ENCODE data around the gene MRPL3.
"Not testable (repeated sequence)": the region's sequence is repeated elsewhere in the genome, so short reads cannot be mapped to it uniquely, and the experiment has no call there.

Gene MRPL3

DNA sequence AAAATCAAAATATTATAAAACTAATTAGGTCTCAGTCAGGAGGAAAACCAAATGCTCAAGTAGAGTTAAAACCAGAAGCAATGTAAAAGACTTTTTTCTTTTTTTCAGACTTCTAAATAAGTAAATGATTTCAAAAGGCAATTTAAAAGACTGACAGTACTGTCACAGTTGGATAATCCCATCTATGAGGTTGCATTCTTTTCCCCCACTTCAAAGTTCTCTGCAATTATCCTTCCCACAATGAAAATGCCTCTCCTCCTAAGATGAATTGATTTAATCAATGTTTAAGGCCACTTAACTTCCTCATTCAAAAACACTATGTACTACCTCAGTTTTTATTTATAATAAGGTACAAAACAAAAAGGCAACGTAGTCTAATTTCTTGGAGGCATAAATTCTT is 8.1 kb downstream of the MRPL3 start:
- DNase-seq (ENCODE audit: low read depth): no peak

- peak; percentile 14 for DNase-seq (ENCODE audit: low read depth)
Measured at GRCh38 chr3:131491775-131492174, 11.0 kb downstream of the MRPL3 start.

GRCh38 chr3:131491084-131491483 is 11.7 kb downstream of the MRPL3 start:
- no peak for DNase-seq (ENCODE audit: low read depth)

- not testable (repeated sequence) for DNase-seq (ENCODE audit: low read depth)
Measured at GRCh38 chr3:131486545-131486944, 16.2 kb downstream of the MRPL3 start.

DNA sequence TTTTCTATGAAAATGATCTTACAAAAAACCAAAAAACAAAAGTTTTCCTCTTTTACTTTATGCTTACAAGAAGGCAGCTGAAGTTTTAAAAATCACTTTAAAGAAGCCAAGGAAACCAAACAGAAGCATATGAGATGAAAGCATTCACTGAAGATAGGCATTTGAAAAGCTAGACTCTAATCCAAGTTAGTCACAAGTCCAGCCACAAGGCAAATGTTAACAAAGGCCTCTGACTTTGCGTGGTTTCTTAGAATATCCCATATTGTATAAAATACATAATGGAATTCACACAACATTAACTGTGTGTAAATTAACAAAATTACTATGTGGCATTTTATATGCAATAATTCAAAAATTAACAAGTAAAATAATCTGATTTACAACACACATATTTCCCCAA is 17.7 kb downstream of the MRPL3 start:
- peak; percentile 50 for DNase-seq (ENCODE audit: low read depth)

DNA sequence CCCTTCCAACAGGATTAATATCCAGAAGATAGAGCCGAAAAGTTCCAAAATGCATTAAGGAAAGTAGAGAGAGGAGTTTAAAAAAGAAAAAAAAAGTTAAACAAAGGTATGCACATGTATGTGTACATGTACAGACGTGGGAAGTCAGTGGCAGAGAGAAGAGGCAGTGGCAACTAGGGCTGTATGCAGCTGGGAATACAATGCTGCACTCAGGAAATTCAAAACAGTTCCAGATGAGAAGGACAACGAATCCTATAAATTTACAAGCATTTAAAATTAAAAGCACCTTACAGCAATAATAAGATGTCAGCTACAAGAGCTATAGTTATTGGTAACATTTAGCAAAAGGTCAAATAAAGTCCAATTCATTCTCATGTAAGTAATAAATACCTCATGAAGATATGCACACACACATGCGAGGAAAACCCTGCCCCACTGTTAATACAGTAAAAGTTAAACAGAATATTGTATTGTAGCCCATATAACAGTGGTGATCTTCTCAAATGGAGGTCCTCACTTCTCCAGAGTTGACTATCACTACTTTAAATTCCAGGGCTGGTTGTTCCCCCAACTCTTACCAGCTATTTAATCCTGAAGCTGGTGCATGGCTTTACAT is 18.2 kb downstream of the MRPL3 start:
- DNase-seq (ENCODE audit: low read depth): no peak

DNA sequence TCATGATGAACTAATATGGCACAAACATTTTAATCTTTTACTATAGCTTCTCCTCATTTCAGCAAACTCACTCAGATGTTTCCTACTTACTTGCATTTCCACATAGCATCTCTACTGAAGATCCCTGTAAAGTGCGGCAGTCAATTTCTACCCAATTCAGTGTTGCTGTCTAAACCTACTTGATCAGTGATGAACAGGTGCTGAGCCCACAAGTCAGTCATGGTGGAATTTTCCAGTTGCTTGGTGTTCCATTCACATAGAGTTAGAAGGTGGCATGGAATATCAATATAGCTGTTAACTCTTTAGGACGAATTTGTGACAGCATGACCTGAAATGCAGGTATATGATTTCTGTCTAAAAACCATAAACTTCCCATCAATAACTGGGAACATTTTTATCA is 22.7 kb downstream of the MRPL3 start:
- DNase-seq (ENCODE audit: low read depth): no peak

GRCh38 chr3:131477813-131478212 is 25.0 kb downstream of the MRPL3 start:
- DNase-seq (ENCODE audit: low read depth): no peak

DNA sequence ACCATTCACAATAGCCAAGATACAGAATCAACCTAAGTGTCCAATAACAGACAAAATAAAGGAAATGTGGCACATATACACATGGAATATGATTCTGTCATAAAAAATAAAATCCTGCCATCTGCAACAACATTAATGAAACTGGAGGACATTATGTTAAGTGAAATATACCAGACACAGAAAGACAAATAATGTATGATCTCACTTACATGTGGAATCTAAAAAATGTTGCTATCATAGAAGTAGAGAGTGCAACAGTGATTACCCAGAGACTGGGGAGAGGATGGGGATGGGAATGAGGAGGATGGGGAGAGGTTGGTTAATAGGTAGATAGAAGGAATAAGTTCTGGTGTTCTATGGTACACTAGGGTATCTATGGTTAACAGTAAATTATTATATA is 28.7 kb downstream of the MRPL3 start:
- DNase-seq (ENCODE audit: low read depth): no peak

- DNase-seq (ENCODE audit: low read depth): no peak
Measured at GRCh38 chr3:131470377-131470776, 32.4 kb downstream of the MRPL3 start.

DNA sequence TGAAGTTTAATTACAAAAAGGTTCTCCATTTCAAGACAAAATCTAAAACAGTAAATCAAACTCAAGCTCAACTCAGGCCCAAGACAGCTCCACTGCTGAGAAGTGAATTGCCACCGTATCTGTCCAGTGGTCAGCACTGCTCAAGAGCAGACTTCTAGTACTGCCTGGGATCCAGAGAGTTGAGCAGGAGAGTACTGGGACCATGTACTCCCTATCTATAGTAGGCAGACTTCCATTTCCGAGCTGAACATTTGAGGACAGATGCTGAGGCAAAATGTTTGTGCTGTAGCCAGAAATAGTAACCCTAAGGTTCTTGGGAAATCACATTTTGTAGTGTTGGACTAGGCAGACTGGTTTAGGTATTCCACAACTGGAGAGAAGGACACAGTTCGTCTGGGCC is 44.1 kb downstream of the MRPL3 start:
- no peak for DNase-seq (ENCODE audit: low read depth)

DNA sequence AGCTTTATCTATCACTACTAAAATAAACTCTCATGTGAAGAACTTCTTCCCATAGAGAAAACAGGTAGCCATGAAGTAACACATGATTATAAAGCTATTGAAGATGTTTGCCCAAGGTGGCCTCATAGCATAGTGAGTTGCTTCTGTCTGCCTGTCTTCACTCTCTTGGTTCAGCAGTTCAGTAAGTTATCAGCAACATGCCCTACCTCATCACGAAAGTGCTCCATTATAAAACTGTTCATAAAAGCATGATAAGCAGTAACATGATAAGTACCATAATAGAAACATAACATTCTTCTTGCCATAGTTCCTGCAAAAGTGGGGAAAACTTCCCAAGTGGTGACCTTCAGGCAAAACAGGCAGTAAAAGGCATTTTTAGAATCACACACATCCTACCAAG is 45.6 kb downstream of the MRPL3 start:
- no peak for DNase-seq (ENCODE audit: low read depth)

GRCh38 chr3:131454501-131454900 is 48.3 kb downstream of the MRPL3 start:
- peak; percentile 74 for DNase-seq (ENCODE audit: low read depth)

DNA sequence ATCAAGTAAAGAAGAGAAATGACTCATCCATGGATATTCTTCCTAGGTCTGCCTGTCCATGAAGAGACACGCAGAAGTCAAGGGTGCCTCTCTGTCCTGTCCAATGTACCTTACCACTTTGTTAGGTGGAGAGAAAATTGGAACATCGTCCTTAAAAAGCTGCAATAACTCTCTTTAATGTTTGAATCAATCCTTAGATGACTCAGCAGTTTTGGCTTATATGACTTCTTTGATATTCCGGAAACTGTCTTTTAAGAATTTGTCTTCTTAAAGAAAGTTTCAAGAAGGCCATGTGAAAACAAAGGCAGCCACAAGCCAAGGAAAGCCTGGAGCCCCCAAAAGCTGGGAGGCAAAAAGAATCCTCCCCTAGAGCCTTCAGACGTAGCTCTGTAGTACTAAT is 49.2 kb downstream of the MRPL3 start:
- no peak for DNase-seq (ENCODE audit: low read depth)

- DNase-seq (ENCODE audit: low read depth): no peak
Measured at GRCh38 chr3:131447349-131447748, 55.4 kb downstream of the MRPL3 start.

DNA sequence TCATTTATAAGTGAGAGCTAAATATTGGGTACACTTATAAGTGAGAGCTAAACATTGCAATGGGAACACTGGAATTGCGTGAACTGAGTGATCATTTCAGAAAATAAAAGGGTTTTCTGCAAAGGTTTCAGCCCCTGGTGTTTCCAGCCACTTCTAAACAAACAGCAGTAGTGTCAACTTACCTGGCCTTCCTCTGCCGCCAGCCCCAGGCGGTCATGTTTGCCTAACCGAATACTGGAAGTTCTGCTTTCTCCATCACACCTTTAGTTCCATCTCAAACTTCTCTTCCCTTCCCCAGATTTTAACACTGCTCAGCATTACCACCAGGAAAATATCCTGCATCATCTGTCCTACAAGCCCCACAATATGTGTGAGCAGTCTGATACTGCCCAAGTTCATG is 58.6 kb downstream of the MRPL3 start:
- DNase-seq (ENCODE audit: low read depth): no peak

GRCh38 chr3:131439084-131439483 is 63.7 kb downstream of the MRPL3 start:
- no peak for DNase-seq (ENCODE audit: low read depth)

GRCh38 chr3:131435000-131435399 is 67.8 kb downstream of the MRPL3 start:
- no peak for DNase-seq (ENCODE audit: low read depth)

DNA sequence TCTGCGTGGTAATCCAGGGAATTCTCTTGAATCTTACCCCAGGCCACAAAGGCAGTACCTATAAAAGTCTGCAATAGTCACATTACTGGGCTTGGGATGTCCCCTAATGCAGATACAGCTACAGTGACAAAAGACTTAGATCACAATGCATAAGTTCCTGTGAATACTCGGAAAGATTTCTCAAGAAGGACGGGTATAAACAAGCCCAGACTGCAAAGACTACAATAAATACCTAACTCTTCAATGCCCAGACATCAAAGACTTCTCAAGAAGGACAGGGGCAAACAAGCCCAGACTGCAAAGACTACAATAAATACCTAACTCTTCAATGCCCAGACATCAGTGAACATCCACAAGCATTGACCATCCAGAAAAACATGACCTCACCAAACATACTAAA is 70.3 kb downstream of the MRPL3 start:
- no peak for DNase-seq (ENCODE audit: low read depth)

DNA sequence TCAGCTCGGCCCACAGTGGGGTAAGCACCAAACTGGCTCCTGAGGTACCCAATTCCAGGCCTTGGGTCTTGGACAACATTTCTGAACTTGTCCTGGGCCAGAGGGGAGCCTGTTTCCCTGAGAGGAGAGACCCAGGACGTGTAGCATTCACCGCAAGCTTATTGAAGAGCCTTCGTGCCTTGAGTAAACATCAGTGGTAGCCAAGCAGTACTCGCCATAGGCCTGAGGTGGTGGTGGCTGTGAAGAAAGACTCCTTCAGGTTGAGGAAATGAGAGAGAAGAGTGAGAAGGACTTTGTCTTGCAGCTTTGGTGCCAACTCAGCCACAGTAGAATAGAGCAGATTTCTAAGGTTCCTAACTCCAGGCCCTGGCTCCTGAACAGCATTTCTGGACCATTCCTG is 71.0 kb downstream of the MRPL3 start:
- DNase-seq (ENCODE audit: low read depth): no peak

DNA sequence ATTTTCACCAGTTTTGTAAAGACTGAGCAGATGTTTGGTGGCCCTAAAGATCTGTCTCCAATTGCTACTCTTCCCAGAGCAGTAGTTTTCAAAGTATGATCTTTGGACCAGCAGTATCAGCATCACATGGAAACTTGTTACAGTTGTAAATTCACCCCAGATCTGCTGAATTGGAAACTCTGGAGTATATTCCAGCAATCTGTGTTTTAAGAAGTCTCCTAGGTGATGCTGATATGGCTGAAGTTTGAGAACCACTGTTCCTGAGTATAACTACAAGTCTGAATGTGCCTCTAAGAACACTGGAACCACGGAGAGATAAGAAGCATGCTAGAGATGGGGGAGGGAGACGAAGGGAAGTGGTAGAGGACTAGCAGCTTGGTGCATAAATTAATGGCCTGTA is 75.5 kb downstream of the MRPL3 start:
- DNase-seq (ENCODE audit: low read depth): no peak

- no peak for DNase-seq (ENCODE audit: low read depth)
Measured at GRCh38 chr3:131421957-131422498, 80.7 kb downstream of the MRPL3 start.

DNA sequence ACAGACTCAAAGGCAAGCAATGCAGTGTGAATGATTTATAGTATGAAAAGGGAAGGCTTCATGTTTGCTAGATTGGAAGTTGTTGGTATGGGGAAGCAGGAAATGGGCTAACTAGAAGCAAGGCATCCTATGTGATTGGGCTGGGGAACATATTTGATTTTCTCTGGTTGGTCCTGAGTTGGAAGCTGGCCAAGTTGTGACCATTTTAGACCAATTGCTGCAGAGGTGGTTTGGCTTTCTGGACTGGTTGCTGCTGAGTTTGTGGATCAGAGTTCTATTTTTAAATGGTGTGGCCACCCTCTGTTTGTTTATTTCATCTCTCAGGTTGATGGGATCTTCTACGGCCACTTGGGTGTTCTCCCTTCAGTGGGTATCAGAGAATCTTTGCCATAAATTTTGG is 81.5 kb downstream of the MRPL3 start:
- no peak for DNase-seq (ENCODE audit: low read depth)

DNA sequence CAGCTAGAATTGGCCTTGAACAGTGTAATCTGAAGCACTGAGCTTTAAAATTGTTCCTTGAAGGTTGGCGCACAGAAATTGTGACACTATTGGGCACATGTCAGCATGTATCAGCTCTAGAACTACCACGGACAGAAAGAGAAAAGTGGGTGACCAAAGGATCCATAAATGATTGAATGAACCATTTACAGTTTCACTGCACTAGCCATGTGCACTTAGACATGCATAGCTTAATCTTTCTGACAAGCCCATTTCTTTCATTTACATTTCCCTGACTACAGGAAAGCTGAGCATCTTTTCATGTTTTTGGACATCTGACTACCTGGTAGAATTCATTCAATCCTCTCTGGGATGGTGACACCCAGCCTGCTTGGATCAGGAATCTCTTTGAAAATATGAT is 85.0 kb downstream of the MRPL3 start:
- no peak for DNase-seq (ENCODE audit: low read depth)
